Caco-2 (cell line): ENCODE measurements around the gene THTPA. TPM values are rescaled to one million over a fixed set of nuclear protein-coding genes. Genes with fewer than 3 reads are reported as not detected.

Experiments
- BruUV-seq: library from RNA; stranded (reverse); fragments of 400-500 nt; replicated peaks from 2 replicates; lab custom pipeline; 2021; lab: Mats Ljungman, UMichigan
- CTCF ChIA-PET: fragments of 300-600 bp; sonication (Branson Sonifier 250); formaldehyde crosslinking; loops from one replicate; lab custom pipeline; 2022; ENCODE audit warnings: antibody characterized with exemption; lab: Charles Lee
- POLR2A ChIA-PET: fragments of 300-600 bp; sonication (Branson Sonifier 250); formaldehyde crosslinking; loops from one replicate; lab custom pipeline; 2022; ENCODE audit warnings: antibody characterized with exemption; lab: Charles Lee
- DNase-seq, 2 experiments: peaks; one replicate each; pipeline versions ENCODE4 v3.0.0 to v3.0.0-alpha.2; 2020 to 2022
- H3K27me3 ChIP-seq: replicated peaks from 2 replicates; pipeline ENCODE4 v1.6.0; 2011; ENCODE audit warnings: low read length; ENCODE audit not compliant: control insufficient read depth, insufficient read depth
- H3K36me3 ChIP-seq: 2 replicates; pipeline ENCODE4 v1.5.1; 2011; ENCODE audit warnings: low read length; ENCODE audit not compliant: control insufficient read depth, insufficient read depth
- H3K4me1 ChIP-seq: fragments of 250-450 bp; sonication (Bioruptor Pico); 2 replicates; pipeline ENCODE4 v1.5.1; 2020; ENCODE audit warnings: mild to moderate bottlenecking
- H3K4me3 ChIP-seq: 2 replicates; pipeline ENCODE4 v1.5.1; 2011; ENCODE audit warnings: low read depth, mild to moderate bottlenecking, control low read depth, low read length
- H3K9me3 ChIP-seq: fragments of 250-450 bp; sonication (Bioruptor Pico); 2 replicates; pipeline ENCODE4 v1.5.1; 2020; ENCODE audit warnings: mild to moderate bottlenecking, moderate library complexity
- H3K27ac Mint-ChIP-seq: one replicate; pipeline ENCODE4 v1.8.0; 2022; ENCODE audit warnings: mixed read lengths; ENCODE audit not compliant: unreplicated experiment
- H3K27me3 Mint-ChIP-seq: one replicate; pipeline ENCODE4 v1.8.0; 2022; ENCODE audit warnings: mixed read lengths; ENCODE audit not compliant: insufficient read depth, unreplicated experiment
- H3K36me3 Mint-ChIP-seq: one replicate; pipeline ENCODE4 v1.8.0; 2022; ENCODE audit warnings: mild to moderate bottlenecking, mixed read lengths; ENCODE audit not compliant: insufficient read depth, unreplicated experiment
- H3K4me1 Mint-ChIP-seq: one replicate; pipeline ENCODE4 v1.8.0; 2022; ENCODE audit warnings: low read depth, mixed read lengths; ENCODE audit not compliant: unreplicated experiment
- H3K4me3 Mint-ChIP-seq: one replicate; pipeline ENCODE4 v1.8.0; 2022; ENCODE audit warnings: mild to moderate bottlenecking, moderate library complexity, mixed read lengths; ENCODE audit not compliant: unreplicated experiment
- H3K9me3 Mint-ChIP-seq: one replicate; pipeline ENCODE4 v1.8.0; 2022; ENCODE audit warnings: mixed read lengths; ENCODE audit not compliant: unreplicated experiment
- intact Hi-C: fragments of 100-400 bp; cut with micrococcal nuclease; formaldehyde crosslinking; loops from one replicate; pipeline ENCODE4 v1.10.0; 2022; ENCODE audit not compliant: unreplicated experiment
- total RNA-seq: library from RNA; stranded (reverse); gene quantifications from 2 replicates; pipeline ENCODE4 v1.2.3, GENCODE V29; 2022
- TF ChIP-seq, protein P1 (sequence below), 2 experiments: fragments of 200-600 bp in 1 of 2; IDR thresholded peaks; 1 replicate in 1 of 2; 2 replicates in 1 of 2; pipeline versions ENCODE4 v1.5.1 to v1.8.0; 2011 to 2022; ENCODE audit warnings: antibody characterized with exemption in 1 of 2, control low read depth in 1 of 2, inconsistent platforms in 1 of 2, low read depth in 1 of 2, low read length in 1 of 2, mild to moderate bottlenecking in 1 of 2, moderate library complexity in 1 of 2; ENCODE audit not compliant: insufficient read depth in 1 of 2, severe bottlenecking in 1 of 2, unreplicated experiment in 1 of 2

Gene THTPA
- total RNA-seq, 1 experiment from 2014 or later: 9.3 TPM

DNA sequence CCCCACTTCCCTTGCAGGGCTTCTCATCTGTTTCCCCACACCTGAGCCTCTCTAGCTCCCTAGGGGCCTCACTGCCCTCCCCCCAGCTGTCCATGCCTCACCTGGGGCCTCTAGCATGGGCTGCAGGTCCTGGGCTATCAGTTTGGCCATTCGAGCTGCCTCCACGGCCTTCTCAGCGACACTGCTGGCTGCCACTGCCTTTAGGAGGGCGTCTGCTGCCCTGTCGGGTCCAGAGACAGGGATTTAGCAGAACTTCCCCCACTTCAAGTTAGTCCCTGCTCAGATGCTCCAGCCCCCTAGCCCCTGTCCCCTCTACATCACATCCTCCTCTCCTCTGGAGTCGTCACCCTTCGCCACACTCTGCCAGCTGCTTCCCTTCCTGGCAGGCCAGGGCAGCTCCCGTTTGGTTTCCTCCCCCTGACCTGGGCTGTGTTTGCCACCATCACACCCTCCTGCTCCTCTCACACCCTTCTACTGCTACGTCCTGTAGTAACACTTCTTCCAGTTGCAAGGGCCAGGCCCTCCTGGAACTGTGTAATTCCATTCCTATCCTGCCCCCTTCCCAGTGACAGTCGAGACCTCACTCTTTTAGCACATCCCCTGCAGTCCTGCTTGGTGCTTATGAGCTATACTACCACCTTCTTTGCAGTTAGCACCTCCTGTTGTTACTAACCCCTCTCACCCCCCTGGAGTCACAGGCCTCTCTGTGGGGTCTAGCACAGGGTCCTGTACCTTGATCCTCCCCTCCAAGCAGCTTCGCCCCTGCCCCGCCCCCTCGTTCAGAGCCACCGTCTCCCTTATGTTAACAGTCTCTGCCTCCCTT, 15.8 kb downstream of the THTPA start:
- H3K27me3 Mint-ChIP-seq: peaks cover 3% of the 10 kb centered on the region
- H3K4me1 ChIP-seq: peaks cover 9% of the 10 kb centered on the region; the same call in 1 of the 2 replicates
- ChIA-PET POLR2A (no interaction called here), CTCF (no interaction called here)
- H3K9me3 Mint-ChIP-seq: no peaks in the 10 kb centered on the region
- H3K4me3 Mint-ChIP-seq: no peak overlapping the region
- no peak overlapping the region for H3K4me3 ChIP-seq
- H3K27me3 ChIP-seq: no peaks in the 10 kb centered on the region
- no peaks in the 10 kb centered on the region for H3K9me3 ChIP-seq
- H3K36me3 ChIP-seq: no peaks in the 10 kb centered on the region
- no peak overlapping the region for H3K27ac Mint-ChIP-seq
- H3K4me1 Mint-ChIP-seq: peaks cover 7% of the 10 kb centered on the region
- H3K36me3 Mint-ChIP-seq: peaks cover 11% of the 10 kb centered on the region
- no TSS peak for BruUV-seq
- TF ChIP-seq, protein P1, sequence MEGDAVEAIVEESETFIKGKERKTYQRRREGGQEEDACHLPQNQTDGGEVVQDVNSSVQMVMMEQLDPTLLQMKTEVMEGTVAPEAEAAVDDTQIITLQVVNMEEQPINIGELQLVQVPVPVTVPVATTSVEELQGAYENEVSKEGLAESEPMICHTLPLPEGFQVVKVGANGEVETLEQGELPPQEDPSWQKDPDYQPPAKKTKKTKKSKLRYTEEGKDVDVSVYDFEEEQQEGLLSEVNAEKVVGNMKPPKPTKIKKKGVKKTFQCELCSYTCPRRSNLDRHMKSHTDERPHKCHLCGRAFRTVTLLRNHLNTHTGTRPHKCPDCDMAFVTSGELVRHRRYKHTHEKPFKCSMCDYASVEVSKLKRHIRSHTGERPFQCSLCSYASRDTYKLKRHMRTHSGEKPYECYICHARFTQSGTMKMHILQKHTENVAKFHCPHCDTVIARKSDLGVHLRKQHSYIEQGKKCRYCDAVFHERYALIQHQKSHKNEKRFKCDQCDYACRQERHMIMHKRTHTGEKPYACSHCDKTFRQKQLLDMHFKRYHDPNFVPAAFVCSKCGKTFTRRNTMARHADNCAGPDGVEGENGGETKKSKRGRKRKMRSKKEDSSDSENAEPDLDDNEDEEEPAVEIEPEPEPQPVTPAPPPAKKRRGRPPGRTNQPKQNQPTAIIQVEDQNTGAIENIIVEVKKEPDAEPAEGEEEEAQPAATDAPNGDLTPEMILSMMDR (IDR thresholded peaks at IDR 0.05; ENCODE audit: insufficient read depth in 1 of 2, low read depth in 1 of 2, low read length in 1 of 2, severe bottlenecking in 1 of 2, unreplicated experiment in 1 of 2): no peak
- intact Hi-C loops: no loop called here
- DNase-seq: no peak

DNA sequence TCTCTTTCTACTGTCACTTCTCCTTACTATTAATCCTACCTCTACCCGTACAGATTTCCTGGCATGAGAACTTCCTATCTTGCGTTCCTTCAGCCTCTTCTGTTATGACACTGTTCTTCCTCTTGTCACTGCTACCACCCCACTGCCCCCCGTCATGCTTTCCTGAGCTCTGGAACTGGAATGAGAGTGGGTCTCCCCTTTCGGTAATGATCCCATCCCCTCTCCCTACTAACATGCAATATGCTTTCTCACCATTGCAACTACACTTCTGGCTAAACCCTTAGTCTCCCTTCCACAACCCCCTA, 16.4 kb downstream of the THTPA start:
- POLR2A ChIA-PET: no interaction called here
- H3K4me1 Mint-ChIP-seq: peaks cover 7% of the 10 kb centered on the region
- Histone ChIP-seq H3K9me3 (no peaks in the 10 kb centered on the region), H3K4me3 (no peak overlapping the region), H3K4me1 (peaks cover 9% of the 10 kb centered on the region; the same call in 1 of the 2 replicates), H3K27me3 (no peaks in the 10 kb centered on the region), H3K36me3 (no peaks in the 10 kb centered on the region)
- CTCF ChIA-PET: no interaction called here
- intact Hi-C loops: no loop called here
- H3K9me3 Mint-ChIP-seq: no peaks in the 10 kb centered on the region
- DNase-seq: no peak
- TF ChIP-seq, protein P1 (IDR thresholded peaks at IDR 0.05; ENCODE audit: insufficient read depth in 1 of 2, low read depth in 1 of 2, low read length in 1 of 2, severe bottlenecking in 1 of 2, unreplicated experiment in 1 of 2): no peak
- no TSS peak for BruUV-seq
- H3K36me3 Mint-ChIP-seq: peaks cover 5% of the 10 kb centered on the region
- H3K4me3 Mint-ChIP-seq: no peak overlapping the region
- H3K27me3 Mint-ChIP-seq: peaks cover 3% of the 10 kb centered on the region
- H3K27ac Mint-ChIP-seq: no peak overlapping the region

DNA sequence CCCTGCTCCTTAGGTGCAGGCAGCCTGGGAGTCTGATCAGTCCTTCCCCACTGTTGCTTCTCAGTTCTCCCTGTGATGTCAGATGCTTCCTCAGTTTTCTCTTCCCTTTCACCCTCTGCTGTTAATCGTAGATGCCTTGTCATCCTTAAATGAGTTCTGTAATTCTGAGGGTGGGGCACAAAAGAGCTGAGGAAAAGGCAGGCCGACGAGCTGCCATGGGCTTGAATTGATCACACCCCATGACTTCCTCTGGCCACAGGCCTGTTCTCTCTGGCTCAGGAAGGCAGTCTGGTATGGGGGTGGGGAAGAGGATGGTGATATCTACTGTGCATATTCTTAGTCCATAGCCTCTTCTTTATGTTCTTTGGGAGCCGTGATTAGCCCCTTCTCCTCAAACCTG, 16.8 kb downstream of the THTPA start:
- Mint-ChIP-seq H3K27me3 (peaks cover 3% of the 10 kb centered on the region), H3K4me3 (no peak overlapping the region), H3K4me1 (peaks cover 7% of the 10 kb centered on the region), H3K9me3 (no peaks in the 10 kb centered on the region), H3K27ac (no peak overlapping the region), H3K36me3 (peaks cover 2% of the 10 kb centered on the region)
- Histone ChIP-seq H3K9me3 (no peaks in the 10 kb centered on the region), H3K27me3 (no peaks in the 10 kb centered on the region), H3K4me3 (no peak overlapping the region), H3K36me3 (no peaks in the 10 kb centered on the region), H3K4me1 (peaks cover 9% of the 10 kb centered on the region; the same call in 1 of the 2 replicates)
- BruUV-seq: no TSS peak
- ChIA-PET CTCF (no interaction called here), POLR2A (no interaction called here)
- intact Hi-C loops: no loop called here
- no peak for DNase-seq
- TF ChIP-seq, protein P1 (IDR thresholded peaks at IDR 0.05; ENCODE audit: insufficient read depth in 1 of 2, low read depth in 1 of 2, low read length in 1 of 2, severe bottlenecking in 1 of 2, unreplicated experiment in 1 of 2): no peak
